HPDE6-E6E7 (cell line): ENCODE measurements around the gene TPO.

Experiments used
- DNase-seq: peaks from one replicate; pipeline ENCODE4 v3.0.0; 2011; ENCODE audit warnings: missing footprints; ENCODE audit errors: extremely low spot score

Gene TPO

GRCh38 chr2:1584051-1584531, 170.8 kb downstream of the TPO start:
- DNase-seq = no peak

- DNase-seq = no peak
These were observed 171.6 kb downstream of the TPO start for GRCh38 chr2:1584691-1585485.

GRCh38 chr2:1585635-1586034, 172.4 kb downstream of the TPO start:
- DNase-seq = no peak

GRCh38 chr2:1586251-1586922, 173.1 kb downstream of the TPO start:
- DNase-seq = no peak

GRCh38 chr2:1586923-1587840, 173.9 kb downstream of the TPO start:
- no peak for DNase-seq

- no peak for DNase-seq
These were observed 175.1 kb downstream of the TPO start for GRCh38 chr2:1588051-1588977.

GRCh38 chr2:1588978-1589621, 175.8 kb downstream of the TPO start:
- no peak for DNase-seq

GRCh38 chr2:1590596-1591460, 177.6 kb downstream of the TPO start:
- no peak for DNase-seq

GRCh38 chr2:1591461-1591770, 178.2 kb downstream of the TPO start:
- no peak for DNase-seq
